ENCODE data around the gene GPRIN3.

- TF ChIP-seq POLR2AphosphoS5 (IDR thresholded peaks at IDR 0.05) (no peak), CTCF (IDR thresholded peaks at IDR 0.05) (no peak), EP300 (IDR thresholded peaks at IDR 0.05) (no peak), POLR2A (IDR thresholded peaks at IDR 0.05) (no peak)
These were observed 22.8 kb downstream of the GPRIN3 start for GRCh38 chr4:89284828-89285227.
